Osteocyte (in vitro differentiated cells): ENCODE data around the gene ECE2. TPM values are rescaled to one million over a fixed set of nuclear protein-coding genes. Genes with fewer than 3 reads are reported as not detected.

Experiments used
- DNase-seq: peaks from one replicate; pipeline ENCODE4 v3.0.0; 2021; ENCODE audit warnings: mixed read lengths; ENCODE audit not compliant: unreplicated experiment; ENCODE audit errors: extremely low spot score
- H3K27ac Mint-ChIP-seq: one replicate; pipeline ENCODE4 v1.8.0; 2021; ENCODE audit warnings: mild to moderate bottlenecking, mixed read lengths; ENCODE audit not compliant: unreplicated experiment
- H3K27me3 Mint-ChIP-seq: one replicate; pipeline ENCODE4 v1.8.0; 2021; ENCODE audit warnings: mixed read lengths; ENCODE audit not compliant: unreplicated experiment
- H3K36me3 Mint-ChIP-seq: one replicate; pipeline ENCODE4 v1.8.0; 2021; ENCODE audit warnings: mixed read lengths; ENCODE audit not compliant: unreplicated experiment
- H3K4me1 Mint-ChIP-seq: one replicate; pipeline ENCODE4 v1.8.0; 2021; ENCODE audit warnings: mixed read lengths; ENCODE audit not compliant: unreplicated experiment
- H3K4me3 Mint-ChIP-seq: one replicate; pipeline ENCODE4 v1.8.0; 2021; ENCODE audit warnings: mild to moderate bottlenecking, moderate library complexity, mixed read lengths; ENCODE audit not compliant: unreplicated experiment
- H3K9me3 Mint-ChIP-seq: one replicate; pipeline ENCODE4 v1.8.0; 2021; ENCODE audit warnings: mixed read lengths; ENCODE audit not compliant: unreplicated experiment
- total RNA-seq: library from RNA; stranded (reverse); gene quantifications from 2 replicates; pipeline ENCODE4 v1.2.1, GENCODE V29; 2021
- TF ChIP-seq, protein P1 (sequence below): fragments of 200-600 bp; sonication (generic); IDR thresholded peaks from 2 replicates; pipeline ENCODE4 v1.5.0; 2021; ENCODE audit warnings: antibody characterized with exemption, mild to moderate bottlenecking, moderate library complexity

Gene ECE2
- total RNA-seq, 1 donor from 2014 or later: not detected

DNA sequence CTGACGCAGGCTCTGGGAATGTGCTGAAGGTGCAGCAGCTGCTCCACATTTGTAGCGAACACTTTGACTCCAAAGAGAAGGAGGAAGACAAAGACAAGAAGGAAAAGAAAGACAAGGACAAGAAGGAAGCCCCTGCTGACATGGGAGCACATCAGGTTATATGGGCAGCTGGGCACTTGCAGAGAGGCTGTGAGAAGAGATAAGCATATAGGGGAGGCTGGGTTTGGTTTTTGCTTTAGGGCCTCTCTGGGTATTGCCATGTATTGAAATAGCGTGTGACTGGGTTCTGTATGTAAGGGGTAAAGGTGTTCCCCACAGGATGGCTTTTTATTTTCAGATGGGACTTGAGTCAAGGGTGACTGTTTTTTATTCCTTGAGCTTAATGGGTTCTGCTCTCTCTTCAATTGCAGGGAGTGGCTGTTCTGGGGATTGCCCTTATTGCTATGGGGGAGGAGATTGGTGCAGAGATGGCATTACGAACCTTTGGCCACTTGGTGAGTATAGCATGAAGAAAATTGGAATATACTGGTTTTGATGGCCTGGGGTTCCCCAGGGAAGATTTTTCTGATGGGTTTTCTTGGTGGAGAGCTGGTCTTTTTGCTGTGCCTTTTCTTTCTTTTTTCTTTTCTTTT is 30.6 kb downstream of the ECE2 start:
- Mint-ChIP-seq H3K27ac (no peak overlapping the region), H3K4me1 (no peaks in the 10 kb centered on the region), H3K36me3 (peaks cover 65% of the 10 kb centered on the region), H3K9me3 (no peaks in the 10 kb centered on the region), H3K4me3 (no peak overlapping the region), H3K27me3 (no peaks in the 10 kb centered on the region)
- DNase-seq: no peak
- TF ChIP-seq, protein P1, sequence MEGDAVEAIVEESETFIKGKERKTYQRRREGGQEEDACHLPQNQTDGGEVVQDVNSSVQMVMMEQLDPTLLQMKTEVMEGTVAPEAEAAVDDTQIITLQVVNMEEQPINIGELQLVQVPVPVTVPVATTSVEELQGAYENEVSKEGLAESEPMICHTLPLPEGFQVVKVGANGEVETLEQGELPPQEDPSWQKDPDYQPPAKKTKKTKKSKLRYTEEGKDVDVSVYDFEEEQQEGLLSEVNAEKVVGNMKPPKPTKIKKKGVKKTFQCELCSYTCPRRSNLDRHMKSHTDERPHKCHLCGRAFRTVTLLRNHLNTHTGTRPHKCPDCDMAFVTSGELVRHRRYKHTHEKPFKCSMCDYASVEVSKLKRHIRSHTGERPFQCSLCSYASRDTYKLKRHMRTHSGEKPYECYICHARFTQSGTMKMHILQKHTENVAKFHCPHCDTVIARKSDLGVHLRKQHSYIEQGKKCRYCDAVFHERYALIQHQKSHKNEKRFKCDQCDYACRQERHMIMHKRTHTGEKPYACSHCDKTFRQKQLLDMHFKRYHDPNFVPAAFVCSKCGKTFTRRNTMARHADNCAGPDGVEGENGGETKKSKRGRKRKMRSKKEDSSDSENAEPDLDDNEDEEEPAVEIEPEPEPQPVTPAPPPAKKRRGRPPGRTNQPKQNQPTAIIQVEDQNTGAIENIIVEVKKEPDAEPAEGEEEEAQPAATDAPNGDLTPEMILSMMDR: no peak

DNA sequence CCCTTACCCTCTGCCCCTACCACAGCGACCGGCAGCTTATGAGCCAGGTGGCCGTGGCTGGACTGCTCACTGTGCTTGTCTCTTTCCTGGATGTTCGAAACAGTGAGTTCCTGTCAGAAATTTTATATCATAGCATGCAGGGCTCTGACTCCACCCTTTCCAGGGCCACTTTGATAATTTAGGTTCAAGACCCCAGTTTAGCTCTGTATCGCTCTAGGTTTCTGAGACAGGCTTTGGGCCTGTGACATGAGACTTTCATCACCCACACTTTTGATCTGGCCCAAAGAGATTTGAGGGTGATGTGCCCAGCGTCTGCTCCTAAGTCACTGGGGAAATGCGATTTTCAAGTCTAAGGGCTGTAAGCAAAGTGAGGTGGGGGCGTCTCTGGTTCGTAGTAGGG is 32.1 kb downstream of the ECE2 start:
- no peaks in the 10 kb centered on the region for H3K27me3 Mint-ChIP-seq
- no peaks in the 10 kb centered on the region for H3K9me3 Mint-ChIP-seq
- peaks cover 55% of the 10 kb centered on the region for H3K36me3 Mint-ChIP-seq
- no peak for DNase-seq
- H3K4me1 Mint-ChIP-seq: no peaks in the 10 kb centered on the region
- no peak overlapping the region for H3K4me3 Mint-ChIP-seq
- H3K27ac Mint-ChIP-seq: no peak overlapping the region
- TF ChIP-seq, protein P1: no peak

DNA sequence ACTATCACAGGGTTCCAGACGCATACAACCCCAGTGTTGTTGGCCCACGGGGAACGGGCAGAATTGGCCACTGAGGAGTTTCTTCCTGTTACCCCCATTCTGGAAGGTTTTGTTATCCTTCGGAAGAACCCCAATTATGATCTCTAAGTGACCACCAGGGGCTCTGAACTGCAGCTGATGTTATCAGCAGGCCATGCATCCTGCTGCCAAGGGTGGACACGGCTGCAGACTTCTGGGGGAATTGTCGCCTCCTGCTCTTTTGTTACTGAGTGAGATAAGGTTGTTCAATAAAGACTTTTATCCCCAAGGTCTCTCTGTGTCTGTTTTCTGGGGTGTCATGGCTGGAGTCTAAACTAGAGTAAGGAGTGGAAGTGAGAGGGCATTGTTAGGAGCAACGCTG is 32.9 kb downstream of the ECE2 start:
- H3K27ac Mint-ChIP-seq: no peak overlapping the region

DNA sequence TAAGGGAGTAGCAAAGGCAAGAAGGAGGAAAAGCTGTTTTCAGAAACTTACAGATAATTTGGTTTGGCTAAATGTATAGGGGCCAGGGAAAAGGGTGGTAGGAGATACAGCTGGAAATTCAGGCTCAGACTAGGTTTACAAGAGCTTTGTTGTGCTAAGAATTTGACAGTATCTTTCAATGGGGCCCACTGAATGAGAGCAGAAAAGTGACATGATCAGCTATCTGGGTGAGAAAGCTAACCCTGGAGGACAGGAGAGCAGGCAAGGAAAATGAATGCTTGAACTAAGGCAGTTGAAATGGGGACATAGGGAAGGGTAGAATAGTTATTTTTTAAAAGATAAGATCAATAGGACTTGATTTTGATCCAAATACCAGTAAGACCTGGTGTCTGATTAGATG is 35.8 kb downstream of the ECE2 start:
- Mint-ChIP-seq H3K27me3 (no peaks in the 10 kb centered on the region), H3K36me3 (peaks cover 26% of the 10 kb centered on the region), H3K4me1 (peaks cover 10% of the 10 kb centered on the region), H3K9me3 (no peaks in the 10 kb centered on the region), H3K27ac (no peak overlapping the region), H3K4me3 (no peak overlapping the region)
- TF ChIP-seq, protein P1: no peak
- no peak for DNase-seq

More for the DNA sequence above, 32.9 kb downstream of the ECE2 start:
- H3K4me3 Mint-ChIP-seq: no peak overlapping the region
- H3K9me3 Mint-ChIP-seq: no peaks in the 10 kb centered on the region
- H3K36me3 Mint-ChIP-seq: peaks cover 49% of the 10 kb centered on the region
- H3K4me1 Mint-ChIP-seq: no peaks in the 10 kb centered on the region
- DNase-seq: no peak
- H3K27me3 Mint-ChIP-seq: no peaks in the 10 kb centered on the region
- TF ChIP-seq, protein P1: no peak

DNA sequence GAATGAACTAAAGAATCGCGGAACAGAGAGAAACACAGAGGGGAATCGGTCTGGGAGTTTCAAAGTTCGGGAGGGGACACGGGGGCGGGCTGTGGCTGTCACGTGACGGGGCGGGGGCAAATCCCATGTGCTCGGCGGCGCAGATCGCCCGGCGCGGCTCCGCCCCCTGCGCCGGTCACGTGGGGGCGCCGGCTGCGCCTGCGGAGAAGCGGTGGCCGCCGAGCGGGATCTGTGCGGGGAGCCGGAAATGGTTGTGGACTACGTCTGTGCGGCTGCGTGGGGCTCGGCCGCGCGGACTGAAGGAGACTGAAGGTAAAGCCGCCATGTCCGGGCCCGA is 38.5 kb downstream of the ECE2 start, which contains the start of gene EIF4G1:
Gene EIF4G1 (plus strand): TSS at position 244 of the 337 bp plus-strand sequence. CDS start 1,191 bp downstream, outside the sequence.
- peak within 1 kb of the TSS; percentile 82 for H3K4me3 Mint-ChIP-seq
- DNase-seq: peak; percentile 98
- H3K9me3 Mint-ChIP-seq: no peaks in the 10 kb centered on the region
- no peaks in the 10 kb centered on the region for H3K27me3 Mint-ChIP-seq
- H3K36me3 Mint-ChIP-seq: peaks cover 14% of the 10 kb centered on the region
- peaks cover 31% of the 10 kb centered on the region for H3K4me1 Mint-ChIP-seq
- TF ChIP-seq, protein P1: no peak
- peak within 1 kb of the TSS; percentile 82 for H3K27ac Mint-ChIP-seq
